Hepatocyte (in vitro differentiated cells): ENCODE data around the gene KPNA4. TPM values are rescaled to one million over a fixed set of nuclear protein-coding genes. Genes with fewer than 3 reads are reported as not detected.

Experiments
- DNase-seq: peaks from one replicate; pipeline ENCODE4 v3.0.0-alpha.2; 2016; ENCODE audit warnings: low spot score
- H2AFZ ChIP-seq: fragments of 200-600 bp; sonication (generic); 2 replicates; pipeline ENCODE4 v1.6.0; 2016; ENCODE audit warnings: antibody characterized with exemption, mild to moderate bottlenecking
- H3K27ac ChIP-seq: fragments of 200-600 bp; sonication (generic); 2 replicates; pipeline ENCODE4 v1.5.1; 2016; ENCODE audit warnings: mild to moderate bottlenecking
- H3K27me3 ChIP-seq: fragments of 200-600 bp; sonication (generic); 2 replicates; pipeline ENCODE4 v1.6.1; 2016
- H3K36me3 ChIP-seq: fragments of 200-600 bp; sonication (generic); replicated peaks from 2 replicates; pipeline ENCODE4 v1.5.1; 2016; ENCODE audit warnings: low read depth; ENCODE audit not compliant: insufficient read depth
- H3K4me1 ChIP-seq: fragments of 200-600 bp; sonication (generic); 2 replicates; pipeline ENCODE4 v1.5.1; 2016; ENCODE audit warnings: mild to moderate bottlenecking, moderate library complexity; ENCODE audit not compliant: insufficient read depth
- H3K4me2 ChIP-seq: fragments of 200-600 bp; sonication (generic); 2 replicates; pipeline ENCODE4 v1.6.0; 2016
- H3K4me3 ChIP-seq: fragments of 200-600 bp; sonication (generic); 2 replicates; pipeline ENCODE4 v1.5.1; 2016; ENCODE audit warnings: mild to moderate bottlenecking
- H3K79me2 ChIP-seq: fragments of 200-600 bp; sonication (generic); 2 replicates; pipeline ENCODE4 v1.6.0; 2017; ENCODE audit warnings: mild to moderate bottlenecking
- H3K9me2 ChIP-seq: fragments of 200-600 bp; sonication (generic); replicated peaks from 2 replicates; pipeline ENCODE4 v1.6.0; 2017; ENCODE audit warnings: mild to moderate bottlenecking; ENCODE audit not compliant: insufficient read depth
- H3K9me3 ChIP-seq: fragments of 200-600 bp; sonication (generic); 2 replicates; pipeline ENCODE4 v1.5.1; 2016; ENCODE audit warnings: low read depth, mild to moderate bottlenecking
- H4K20me1 ChIP-seq: fragments of 200-600 bp; sonication (generic); 2 replicates; pipeline ENCODE4 v1.6.0; 2016; ENCODE audit warnings: mild to moderate bottlenecking; ENCODE audit not compliant: insufficient read depth, poor library complexity, severe bottlenecking
- CTCF ChIP-seq: fragments of 200-600 bp; sonication (generic); IDR thresholded peaks from 2 replicates; pipeline ENCODE4 v1.5.1; 2016; ENCODE audit warnings: antibody characterized with exemption, mild to moderate bottlenecking; ENCODE audit not compliant: poor library complexity
- EZH2 ChIP-seq: fragments of 200-600 bp; sonication (generic); IDR thresholded peaks from 2 replicates; pipeline ENCODE4 v1.6.1; 2016; ENCODE audit warnings: antibody characterized with exemption, mild to moderate bottlenecking, borderline replicate concordance
- EZH2phosphoT487 ChIP-seq: fragments of 200-600 bp; sonication (generic); IDR thresholded peaks from one replicate; pipeline ENCODE4 v1.6.1; 2018; ENCODE audit warnings: antibody characterized with exemption, mild to moderate bottlenecking, low read depth, moderate library complexity; ENCODE audit not compliant: unreplicated experiment, severe bottlenecking
- WGBS: methylation state at CpG from one replicate; pipeline ENCODE4 v1.1.6; 2016; ENCODE audit warnings: low lambda C conversion rate; ENCODE audit errors: missing lambda C conversion rate; 5-methylcytosine and 5-hydroxymethylcytosine counted together
- polyA plus RNA-seq: library from polyadenylated mRNA; unstranded; fragments of >200 nt; fragmentation: Nextera tagmentation; extraction: Ambion mirVana; gene quantifications from 2 replicates; pipeline ENCODE4 v1.2.1, GENCODE V29; 2016
- total RNA-seq: library from RNA; depleted of rRNA; stranded (reverse); fragments of >200 nt; gene quantifications from 2 replicates; pipeline ENCODE4 v1.2.3, GENCODE V29; 2014

KPNA4 gene
- total and polyA plus RNA-seq, 2 experiments from 2014 or later: 13.0 to 26.6 TPM

- no peak for TF ChIP-seq EZH2
- TF ChIP-seq CTCF: no peak
- TF ChIP-seq EZH2phosphoT487: no peak
- Histone ChIP-seq H3K4me2 (no peak overlapping the region), H3K27me3 (no peaks in the 10 kb centered on the region), H3K36me3 (no peaks in the 10 kb centered on the region), H3K9me3 (no peaks in the 10 kb centered on the region), H3K4me1 (no peaks in the 10 kb centered on the region), H2AFZ (no peak overlapping the region), H3K79me2 (no peaks in the 10 kb centered on the region), H3K4me3 (no peak overlapping the region), H4K20me1 (no peaks in the 10 kb centered on the region), H3K27ac (no peak overlapping the region), H3K9me2 (no peaks in the 10 kb centered on the region)
- DNase-seq: no peak
Observed at GRCh38 chr3:160602259-160602658, 36.9 kb upstream of the KPNA4 start.

- Histone ChIP-seq H3K4me1 (no peaks in the 10 kb centered on the region), H3K36me3 (no peaks in the 10 kb centered on the region)
- WGBS: 77% methylated on average over 1 of the region's 1 CpG
Observed at GRCh38 chr3:160601288-160601687, 35.9 kb upstream of the KPNA4 start.

GRCh38 chr3:160598865-160599264 lies 33.5 kb upstream of the KPNA4 start:
- H3K4me2 ChIP-seq: no peak overlapping the region
- TF ChIP-seq EZH2: no peak
- TF ChIP-seq EZH2phosphoT487: no peak
- TF ChIP-seq CTCF: no peak
- H3K9me2 ChIP-seq: no peaks in the 10 kb centered on the region
- H3K27ac ChIP-seq: no peak overlapping the region
- no peaks in the 10 kb centered on the region for H3K27me3 ChIP-seq
- H2AFZ ChIP-seq: no peak overlapping the region
- no peaks in the 10 kb centered on the region for H4K20me1 ChIP-seq
- no peaks in the 10 kb centered on the region for H3K79me2 ChIP-seq
- 72% methylated on average over 2 of the region's 2 CpGs for WGBS
- H3K9me3 ChIP-seq: no peaks in the 10 kb centered on the region
- peak; percentile 17 for DNase-seq
- H3K4me3 ChIP-seq: no peak overlapping the region
- H3K4me1 ChIP-seq: no peaks in the 10 kb centered on the region
- no peaks in the 10 kb centered on the region for H3K36me3 ChIP-seq

More at GRCh38 chr3:160601288-160601687, 35.9 kb upstream of the KPNA4 start:
- H4K20me1 ChIP-seq: no peaks in the 10 kb centered on the region
- no peak overlapping the region for H3K4me2 ChIP-seq
- no peak overlapping the region for H3K4me3 ChIP-seq
- no peaks in the 10 kb centered on the region for H3K9me3 ChIP-seq
- H3K27me3 ChIP-seq: no peaks in the 10 kb centered on the region
- no peak for DNase-seq
- H3K27ac ChIP-seq: no peak overlapping the region
- H3K79me2 ChIP-seq: no peaks in the 10 kb centered on the region
- H2AFZ ChIP-seq: no peak overlapping the region
- TF ChIP-seq EZH2phosphoT487: no peak
- no peak for TF ChIP-seq EZH2
- no peak for TF ChIP-seq CTCF
- H3K9me2 ChIP-seq: no peaks in the 10 kb centered on the region

GRCh38 chr3:160588023-160588422 lies 22.7 kb upstream of the KPNA4 start:
- DNase-seq: no peak
- Histone ChIP-seq H3K27ac (no peak overlapping the region), H3K4me2 (no peak overlapping the region), H3K27me3 (no peaks in the 10 kb centered on the region), H3K9me2 (no peaks in the 10 kb centered on the region), H3K4me1 (no peaks in the 10 kb centered on the region), H4K20me1 (no peaks in the 10 kb centered on the region), H3K9me3 (no peaks in the 10 kb centered on the region), H2AFZ (no peak overlapping the region), H3K36me3 (no peaks in the 10 kb centered on the region), H3K4me3 (no peak overlapping the region), H3K79me2 (no peaks in the 10 kb centered on the region)
- TF ChIP-seq CTCF (no peak), EZH2 (no peak)
